T-cell (primary cell): ENCODE results near the gene MATN1. TPM values are rescaled to one million over a fixed set of nuclear protein-coding genes. Genes with fewer than 3 reads are reported as not detected.
A peak's percentile ranks its signal among the peaks of the same experiment; 100 is the strongest.

ENCODE experiments used
- ATAC-seq, 4 experiments: fragments of 200-7000 bp in 3 of 4; fragments of 150-1000 bp in 1 of 4; cut with Tn5 transposase; replicated peaks in 1 of 4; 1 replicate in 3 of 4; 2 replicates in 1 of 4; pipeline ENCODE4 v1.10.0; 2021; ENCODE audit warnings: moderate library complexity in 3 of 4, mild to moderate bottlenecking in 2 of 4, moderate number of reproducible peaks in 1 of 4
- CTCF ChIA-PET, 2 donors: fragments of 300-600 bp; sonication (Branson Sonifier 250); formaldehyde crosslinking; loops; one replicate each; lab custom pipeline; 2022; ENCODE audit warnings: antibody characterized with exemption in 2 of 2; lab: Charles Lee
- POLR2A ChIA-PET, 2 donors: fragments of 300-600 bp; sonication (Branson Sonifier 250); formaldehyde crosslinking; loops; one replicate each; lab custom pipeline; 2022; ENCODE audit warnings: antibody characterized with exemption in 2 of 2; lab: Charles Lee
- DNase-seq, 35 experiments: peaks; one replicate each; pipeline versions ENCODE4 v3.0.0 to v3.0.0-alpha.2; 2013 to 2023
- H3K27ac ChIP-seq: one replicate; pipeline ENCODE4 v1.5.1; 2013; ENCODE audit warnings: low read length
- H3K27me3 ChIP-seq, 2 experiments: replicated peaks in 1 of 2; 1 replicate in 1 of 2; 2 replicates in 1 of 2; pipeline versions ENCODE4 v1.6.1 to v1.7.0; 2013; ENCODE audit warnings: low read length in 1 of 2, mixed read lengths in 1 of 2; ENCODE audit not compliant: control insufficient read depth in 2 of 2, insufficient read depth in 2 of 2; ENCODE audit errors: extremely low read depth in 1 of 2
- H3K36me3 ChIP-seq, 2 donors: 1 replicate in 1 of 2; 2 replicates in 1 of 2; pipeline versions ENCODE4 v1.6.1 to v1.7.0; 2013; ENCODE audit warnings: low read length in 1 of 2; ENCODE audit not compliant: control insufficient read depth in 2 of 2, insufficient read depth in 1 of 2; ENCODE audit errors: extremely low read depth in 1 of 2
- H3K4me1 ChIP-seq, 2 experiments: 1 replicate in 1 of 2; 2 replicates in 1 of 2; pipeline versions ENCODE4 v1.6.1 to v1.7.0; 2013; ENCODE audit warnings: low read length in 2 of 2, mixed read lengths in 1 of 2; ENCODE audit not compliant: insufficient read depth in 2 of 2, control insufficient read depth in 1 of 2; ENCODE audit errors: extremely low read depth in 1 of 2
- H3K4me3 ChIP-seq, 2 donors: 1 replicate in 1 of 2; 2 replicates in 1 of 2; pipeline versions ENCODE4 v1.5.1 to v1.7.0; 2013; ENCODE audit warnings: mild to moderate bottlenecking in 2 of 2, low read length in 1 of 2, moderate library complexity in 1 of 2; ENCODE audit not compliant: control insufficient read depth in 1 of 2; ENCODE audit errors: extremely low read depth in 1 of 2
- H3K9me3 ChIP-seq: 2 replicates; pipeline ENCODE4 v1.7.0; 2013
- H3K27ac Mint-ChIP-seq, 2 donors: one replicate each; pipeline ENCODE4 v1.8.0; 2020 to 2021; ENCODE audit warnings: mild to moderate bottlenecking in 2 of 2, mixed read lengths in 2 of 2
- H3K27me3 Mint-ChIP-seq, 2 donors: one replicate each; pipeline ENCODE4 v1.8.0; 2021 to 2022; ENCODE audit warnings: mixed read lengths in 2 of 2
- H3K36me3 Mint-ChIP-seq: one replicate; pipeline ENCODE4 v1.8.0; 2021; ENCODE audit warnings: mixed read lengths
- H3K4me1 Mint-ChIP-seq, 3 donors: one replicate each; pipeline ENCODE4 v1.8.0; 2020 to 2022; ENCODE audit warnings: mixed read lengths in 3 of 3, mild to moderate bottlenecking in 1 of 3
- H3K4me3 Mint-ChIP-seq, 3 donors: one replicate each; pipeline ENCODE4 v1.8.0; 2020 to 2022; ENCODE audit warnings: mild to moderate bottlenecking in 3 of 3, mixed read lengths in 3 of 3, moderate library complexity in 3 of 3
- H3K9me3 Mint-ChIP-seq, 3 donors: one replicate each; pipeline ENCODE4 v1.8.0; 2020 to 2022; ENCODE audit warnings: mixed read lengths in 3 of 3
- WGBS: methylation state at CpG from one replicate; pipeline ENCODE4 v1.1.5; 2013; ENCODE audit warnings: missing lambda C conversion rate; ENCODE audit not compliant: insufficient coverage; 5-methylcytosine and 5-hydroxymethylcytosine counted together
- total RNA-seq, 35 experiments: library from RNA in 6 of 35; stranded (reverse) in 6 of 35; fragments of 120-200 nt in 1 of 35; gene quantifications; one replicate each; pipeline versions ENCODE4 v1.2.1 to v1.2.4 and lab custom pipeline; 2013 to 2026

Gene MATN1
- total RNA-seq, 5 donors from 2014 or later (not counting 1 experiment from before 2014, with no cell fraction given), result 0.20 to 5.5 (median 0.60) TPM

- no peak for ATAC-seq
- DNase-seq, result no peak
- H3K36me3 ChIP-seq, result peaks cover 31 to 85% of the 10 kb centered on the region in 2 donors
- H3K4me1 Mint-ChIP-seq, result peaks cover 63 to 79% (median 76%) of the 10 kb centered on the region in 3 donors
- H3K27ac Mint-ChIP-seq, result peak overlapping the region; percentile 74 to 90
- peaks cover 76% of the 10 kb centered on the region for H3K36me3 Mint-ChIP-seq
- POLR2A ChIA-PET, result no interaction called here
- peaks cover 37 to 74% of the 10 kb centered on the region in 2 experiments for H3K4me1 ChIP-seq
- peak overlapping the region; percentile 21 for H3K27ac ChIP-seq
- H3K27me3 ChIP-seq, result no peaks in the 10 kb centered on the region
- no peak overlapping the region for H3K4me3 ChIP-seq
- 90% methylated on average over 5 of the region's 8 CpGs for WGBS
- H3K27me3 Mint-ChIP-seq, result no peaks in the 10 kb centered on the region
- peak overlapping the region in 1 of 3 donors; percentile 98 for H3K4me3 Mint-ChIP-seq
- no peaks in the 10 kb centered on the region for H3K9me3 Mint-ChIP-seq
- no peaks in the 10 kb centered on the region for H3K9me3 ChIP-seq
- CTCF ChIA-PET, result no interaction called here
Measured at GRCh38 chr1:30739601-30740000, 16.2 kb upstream of the MATN1 start.

DNA sequence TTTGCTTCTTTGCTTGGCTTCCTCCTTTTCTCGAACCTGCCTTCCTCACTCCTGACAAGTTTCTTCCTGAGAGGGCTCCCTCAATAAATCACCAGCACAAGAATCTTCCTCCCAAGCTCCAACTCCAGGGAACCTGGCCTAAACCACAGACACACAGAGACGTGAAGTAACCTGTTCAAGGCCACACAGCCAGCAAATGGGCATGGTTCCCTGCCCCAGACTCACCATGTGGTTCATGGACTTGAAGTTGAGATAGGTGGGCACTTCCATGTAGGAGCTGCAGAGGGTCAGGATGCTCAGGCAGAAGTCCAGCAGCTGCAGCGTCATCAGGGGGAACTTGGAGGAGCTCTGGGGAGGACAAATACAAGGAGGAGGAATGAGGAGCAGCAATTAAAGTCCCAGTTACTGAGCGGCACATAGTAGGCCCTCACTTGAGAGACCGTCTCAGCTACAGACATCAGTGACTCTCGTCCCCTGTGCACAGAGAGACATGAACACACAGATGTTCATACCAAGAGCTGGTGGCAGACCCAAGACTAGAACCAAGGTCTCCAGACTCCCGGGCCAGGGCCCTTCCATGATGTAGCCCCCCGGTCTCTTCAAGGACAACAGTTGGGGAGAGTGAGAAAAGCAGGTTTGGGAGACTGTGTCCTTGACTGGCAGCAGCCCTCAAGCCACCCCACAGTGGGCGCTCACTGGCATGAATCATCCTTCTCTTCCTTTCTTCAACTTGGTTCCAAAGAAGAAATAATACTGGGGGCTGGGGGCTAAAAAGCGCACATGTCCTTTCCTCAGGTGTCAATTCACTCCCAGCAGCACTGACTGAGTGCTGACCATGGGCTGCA, 15.6 kb upstream of the MATN1 start:
- Histone ChIP-seq H3K27me3 (no peaks in the 10 kb centered on the region), H3K36me3 (peaks cover 34 to 91% of the 10 kb centered on the region in 2 donors), H3K27ac (peak overlapping the region; percentile 17), H3K4me3 (no peak overlapping the region), H3K9me3 (no peaks in the 10 kb centered on the region), H3K4me1 (peaks cover 32 to 68% of the 10 kb centered on the region in 2 experiments)
- ATAC-seq (no peak), DNase-seq (no peak)
- POLR2A ChIA-PET, result no interaction called here
- CTCF ChIA-PET, result no interaction called here
- Mint-ChIP-seq H3K9me3 (no peaks in the 10 kb centered on the region), H3K27ac (peak overlapping the region; percentile 74 to 90), H3K4me3 (peak overlapping the region in 1 of 3 donors; percentile 98), H3K4me1 (peaks cover 57 to 72% (median 69%) of the 10 kb centered on the region in 3 donors), H3K36me3 (peaks cover 77% of the 10 kb centered on the region), H3K27me3 (no peaks in the 10 kb centered on the region)
- 98% methylated on average over 5 of the region's 10 CpGs for WGBS

- CTCF ChIA-PET, result no interaction called here
Measured at GRCh38 chr1:30738040-30738714, 14.8 kb upstream of the MATN1 start.

DNA sequence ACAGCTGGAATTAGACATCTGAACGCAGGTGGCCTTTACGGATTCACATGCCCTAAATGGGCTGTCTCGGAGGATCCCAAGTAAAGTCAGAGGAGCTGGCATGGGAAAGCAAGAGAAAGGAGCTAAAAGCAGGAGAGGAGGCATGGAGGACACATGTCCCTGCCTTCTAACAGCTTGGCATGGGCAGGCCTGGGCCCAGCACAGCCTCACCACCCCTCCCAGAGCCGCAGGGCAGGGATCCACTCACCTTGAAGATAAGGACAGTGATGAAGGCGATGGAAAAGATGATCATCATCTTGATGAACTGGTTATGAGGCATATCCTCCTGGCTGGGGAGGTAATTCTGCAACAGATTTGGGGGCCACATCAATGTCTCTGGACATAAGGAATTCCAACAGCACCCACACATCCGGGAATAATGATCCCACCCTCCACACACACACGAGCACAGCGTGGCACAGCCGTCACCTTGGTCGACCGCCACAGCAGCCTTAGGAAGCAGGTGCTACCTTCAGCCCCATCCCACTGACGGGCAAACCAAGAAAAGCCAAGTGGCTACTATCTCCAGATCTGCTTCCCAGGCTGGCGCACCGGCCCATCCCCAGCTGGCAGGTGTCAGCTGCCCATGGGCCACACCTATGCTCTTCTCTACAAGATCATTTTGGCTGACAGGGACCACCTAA, 14.1 kb upstream of the MATN1 start:
- H3K27ac Mint-ChIP-seq, result peak overlapping the region; percentile 80 to 90
- H3K36me3 Mint-ChIP-seq, result peaks cover 81% of the 10 kb centered on the region
- H3K27me3 Mint-ChIP-seq, result no peaks in the 10 kb centered on the region
- 91% methylated on average over 11 of the region's 14 CpGs for WGBS
- H3K9me3 Mint-ChIP-seq, result no peaks in the 10 kb centered on the region
- Histone ChIP-seq H3K36me3 (peaks cover 36 to 97% of the 10 kb centered on the region in 2 donors), H3K27ac (no peak overlapping the region), H3K27me3 (no peaks in the 10 kb centered on the region), H3K4me1 (peaks cover 22 to 54% of the 10 kb centered on the region in 2 experiments), H3K9me3 (no peaks in the 10 kb centered on the region), H3K4me3 (no peak overlapping the region)
- H3K4me3 Mint-ChIP-seq, result no peak overlapping the region
- ChIA-PET CTCF (interaction anchor here (0.5 to 0.6 kb wide), 2 partner anchors 13 to 42 kb away, joined by 4 to 10 read pairs; no protein-coding TSS in a partner anchor), POLR2A (no interaction called here)
- ATAC-seq (no peak), DNase-seq (no peak)
- peaks cover 42 to 58% (median 58%) of the 10 kb centered on the region in 3 donors for H3K4me1 Mint-ChIP-seq

More at GRCh38 chr1:30738040-30738714, 14.8 kb upstream of the MATN1 start:
- Mint-ChIP-seq H3K4me3 (peak overlapping the region in 1 of 3 donors; percentile 49), H3K27me3 (no peaks in the 10 kb centered on the region), H3K4me1 (peaks cover 49 to 64% (median 61%) of the 10 kb centered on the region in 3 donors), H3K27ac (peak overlapping the region; percentile 80 to 90), H3K36me3 (peaks cover 77% of the 10 kb centered on the region), H3K9me3 (no peaks in the 10 kb centered on the region)
- Histone ChIP-seq H3K4me3 (no peak overlapping the region), H3K36me3 (peaks cover 37 to 99% of the 10 kb centered on the region in 2 donors), H3K27ac (peak overlapping the region; percentile 17), H3K9me3 (no peaks in the 10 kb centered on the region), H3K4me1 (peaks cover 29 to 60% of the 10 kb centered on the region in 2 experiments), H3K27me3 (no peaks in the 10 kb centered on the region)
- 56% methylated on average over 2 of the region's 5 CpGs for WGBS
- POLR2A ChIA-PET, result no interaction called here
- ATAC-seq (no peak), DNase-seq (no peak)

- Mint-ChIP-seq H3K4me1 (peaks cover 40 to 56% (median 54%) of the 10 kb centered on the region in 3 donors), H3K27me3 (no peaks in the 10 kb centered on the region), H3K9me3 (no peaks in the 10 kb centered on the region), H3K27ac (peak overlapping the region; percentile 56 to 69), H3K4me3 (no peak overlapping the region), H3K36me3 (peaks cover 67% of the 10 kb centered on the region)
- Histone ChIP-seq H3K9me3 (no peaks in the 10 kb centered on the region), H3K36me3 (peaks cover 27 to 83% of the 10 kb centered on the region in 2 donors), H3K4me3 (no peak overlapping the region), H3K27ac (no peak overlapping the region), H3K4me1 (peaks cover 6 to 50% of the 10 kb centered on the region in 2 experiments), H3K27me3 (no peaks in the 10 kb centered on the region)
- DNase-seq (no peak), ATAC-seq (no peak)
- POLR2A ChIA-PET, result no interaction called here
- WGBS, result 93% methylated on average over 3 of the region's 6 CpGs
- CTCF ChIA-PET, result no interaction called here
Measured at GRCh38 chr1:30735668-30736498, 12.5 kb upstream of the MATN1 start.
